NOMO-1 treated with dmso at 0.1 percent for 144 hours (cell line): ENCODE measurements around the gene SH3PXD2A.
A peak's percentile ranks its signal among the peaks of the same experiment; 100 is the strongest.

Experiments used
- DNase-seq: peaks from one replicate; lab custom pipeline; 2025; ENCODE audit not compliant: unreplicated experiment; lab: John Stamatoyannopoulos, UW

SH3PXD2A gene

GRCh38 chr10:103570844-103571655, 284.3 kb downstream of the SH3PXD2A start:
- no peak for DNase-seq

GRCh38 chr10:103569896-103570295, 285.5 kb downstream of the SH3PXD2A start:
- DNase-seq = no peak

GRCh38 chr10:103568505-103568904, 286.9 kb downstream of the SH3PXD2A start:
- DNase-seq = no peak

GRCh38 chr10:103566536-103566935, 288.8 kb downstream of the SH3PXD2A start:
- DNase-seq = no peak

GRCh38 chr10:103564776-103565520, 290.4 kb downstream of the SH3PXD2A start:
- DNase-seq = no peak

GRCh38 chr10:103564116-103564501, 291.3 kb downstream of the SH3PXD2A start:
- DNase-seq = no peak

GRCh38 chr10:103563231-103564115, 291.9 kb downstream of the SH3PXD2A start:
- DNase-seq = no peak

GRCh38 chr10:103562383-103562782, 293.0 kb downstream of the SH3PXD2A start:
- no peak for DNase-seq

- no peak for DNase-seq
Observed at GRCh38 chr10:103560886-103561285, 294.5 kb downstream of the SH3PXD2A start.

GRCh38 chr10:103559776-103560175, 295.6 kb downstream of the SH3PXD2A start:
- DNase-seq = no peak

- no peak for DNase-seq
Observed at GRCh38 chr10:103558911-103559310, 296.5 kb downstream of the SH3PXD2A start.

- DNase-seq = no peak
Observed at GRCh38 chr10:103557455-103557854, 297.9 kb downstream of the SH3PXD2A start.

GRCh38 chr10:103556383-103557007, 298.9 kb downstream of the SH3PXD2A start:
- DNase-seq = no peak

- DNase-seq = no peak
Observed at GRCh38 chr10:103555712-103556111, 299.7 kb downstream of the SH3PXD2A start.

GRCh38 chr10:103555325-103555649, 300.1 kb downstream of the SH3PXD2A start:
- no peak for DNase-seq

- peak; percentile 68 for DNase-seq
Observed at GRCh38 chr10:103554488-103555324, 300.7 kb downstream of the SH3PXD2A start.

GRCh38 chr10:103553743-103554487, 301.5 kb downstream of the SH3PXD2A start:
- no peak for DNase-seq

GRCh38 chr10:103552856-103553742, 302.3 kb downstream of the SH3PXD2A start:
- DNase-seq = no peak
